H1 (cell line): Measurements from ENCODE around the gene BTBD10. TPM values are rescaled to one million over a fixed set of nuclear protein-coding genes. Genes with fewer than 3 reads are reported as not detected.

ENCODE experiments used
- CTCF ChIA-PET: fragments of 300-600 bp; sonication (Branson Sonifier 250); formaldehyde crosslinking; loops from one replicate; lab custom pipeline; 2021; ENCODE audit not compliant: partially characterized antibody; lab: Charles Lee
- POLR2A ChIA-PET: fragments of 300-600 bp; sonication (Branson Sonifier 250); formaldehyde crosslinking; loops from one replicate; lab custom pipeline; 2021; ENCODE audit warnings: inconsistent platforms; ENCODE audit not compliant: partially characterized antibody; lab: Charles Lee
- DNase-seq, 2 experiments: peaks; one replicate each; pipeline versions ENCODE4 v3.0.0 to v3.0.0-alpha.2; 2010 to 2022; ENCODE audit warnings: low spot score in 2 of 2, low read depth in 1 of 2, mixed read lengths in 1 of 2
- FAIRE-seq: peaks from 2 replicates; lab custom pipeline; 2011; peaks lifted over from hg19 to GRCh38; lab: Jason Lieb, UNC
- H2AFZ ChIP-seq: 2 replicates; pipeline ENCODE4 v1.8.1; 2012; ENCODE audit warnings: low read length, inconsistent platforms
- H2AK5ac ChIP-seq: 2 replicates; pipeline ENCODE4 v1.6.1; 2013; ENCODE audit warnings: low read depth, low read length
- H2BK120ac ChIP-seq: replicated peaks from 2 replicates; pipeline ENCODE3; 2013; ENCODE audit warnings: low read depth, low read length, inconsistent platforms
- H2BK12ac ChIP-seq: 2 replicates; pipeline ENCODE4 v1.6.1; 2013; ENCODE audit warnings: low read depth, low read length
- H2BK15ac ChIP-seq: 2 replicates; pipeline ENCODE4 v1.6.1; 2013; ENCODE audit warnings: low read length
- H2BK20ac ChIP-seq: 2 replicates; pipeline ENCODE4 v1.6.1; 2013; ENCODE audit warnings: low read length
- H2BK5ac ChIP-seq: 2 replicates; pipeline ENCODE4 v1.6.1; 2013; ENCODE audit warnings: low read depth, low read length
- H3K14ac ChIP-seq: 2 replicates; pipeline ENCODE4 v1.6.1; 2013; ENCODE audit warnings: inconsistent platforms; ENCODE audit not compliant: insufficient read length
- H3K18ac ChIP-seq: 2 replicates; pipeline ENCODE4 v1.6.1; 2013; ENCODE audit warnings: low read length; ENCODE audit errors: extremely low read depth
- H3K23ac ChIP-seq: 2 replicates; pipeline ENCODE4 v1.6.1; 2013; ENCODE audit warnings: inconsistent platforms; ENCODE audit not compliant: insufficient read length
- H3K23me2 ChIP-seq: 2 replicates; pipeline ENCODE4 v1.6.1; 2013; ENCODE audit warnings: low read depth, low read length
- H3K27ac ChIP-seq: 2 replicates; pipeline ENCODE4 v1.6.1; 2011; ENCODE audit warnings: low read depth, low read length, inconsistent platforms
- H3K27me3 ChIP-seq, 4 experiments: replicated peaks in 1 of 4; 1 replicate in 1 of 4; 2 replicates in 3 of 4; pipeline versions ENCODE4 v1.6.1 to v1.8.1; 2011 to 2013; ENCODE audit warnings: low read length in 3 of 4, mild to moderate bottlenecking in 3 of 4, inconsistent platforms in 2 of 4, mixed read lengths in 2 of 4, moderate library complexity in 1 of 4; ENCODE audit not compliant: control insufficient read depth in 3 of 4, insufficient read depth in 3 of 4; ENCODE audit errors: extremely low read depth in 1 of 4
- H3K36me3 ChIP-seq, 4 experiments: 2 replicates each; pipeline versions ENCODE4 v1.6.1 to v1.8.1; 2011 to 2013; ENCODE audit warnings: mild to moderate bottlenecking in 4 of 4, low read length in 3 of 4, moderate library complexity in 2 of 4, control low read depth in 1 of 4, inconsistent platforms in 1 of 4; ENCODE audit not compliant: insufficient read depth in 4 of 4, control insufficient read depth in 2 of 4
- H3K4ac ChIP-seq: replicated peaks from 2 replicates; pipeline ENCODE3; 2013; ENCODE audit warnings: low read length, low read depth, mixed read lengths, inconsistent platforms; ENCODE audit not compliant: insufficient read length
- H3K4me1 ChIP-seq, 4 experiments: replicated peaks in 1 of 4; 1 replicate in 1 of 4; 2 replicates in 3 of 4; pipeline versions ENCODE4 v1.6.1 to v1.8.1; 2011 to 2013; ENCODE audit warnings: low read length in 3 of 4, inconsistent platforms in 2 of 4, mixed read lengths in 1 of 4; ENCODE audit not compliant: insufficient read depth in 4 of 4, control insufficient read depth in 3 of 4
- H3K4me2 ChIP-seq, 2 experiments: 2 replicates each; pipeline versions ENCODE4 v1.6.1 to v1.8.1; 2011 to 2013; ENCODE audit warnings: low read depth in 2 of 2, low read length in 2 of 2, control low read depth in 1 of 2, inconsistent platforms in 1 of 2, mild to moderate bottlenecking in 1 of 2; ENCODE audit not compliant: insufficient read depth in 1 of 2
- H3K4me3 ChIP-seq, 4 experiments: fragments of 200-600, 300-600 bp in 1 of 4; sonication (generic), shearing (Covaris generic), sonication (Bioruptor Twin) in 1 of 4; 2 replicates each; pipeline versions ENCODE4 v1.5.1 to v1.8.1; 2011 to 2016; ENCODE audit warnings: low read length in 4 of 4, low read depth in 3 of 4, control low read depth in 2 of 4, inconsistent platforms in 2 of 4, mild to moderate bottlenecking in 2 of 4, mixed read lengths in 1 of 4, moderate library complexity in 1 of 4; ENCODE audit not compliant: insufficient read depth in 2 of 4; ENCODE audit errors: extremely low read depth in 1 of 4
- H3K56ac ChIP-seq: replicated peaks from 2 replicates; pipeline ENCODE3; 2013; ENCODE audit warnings: low read depth, mild to moderate bottlenecking, mixed read lengths, low read length, inconsistent platforms; ENCODE audit not compliant: insufficient read length
- H3K79me1 ChIP-seq: 2 replicates; pipeline ENCODE4 v1.6.1; 2013; ENCODE audit warnings: low read depth, low read length, control low read depth
- H3K79me2 ChIP-seq, 2 experiments: 2 replicates each; pipeline versions ENCODE4 v1.6.1 to v1.8.1; 2012 to 2013; ENCODE audit warnings: low read length in 2 of 2, mild to moderate bottlenecking in 2 of 2, inconsistent platforms in 1 of 2; ENCODE audit not compliant: insufficient read depth in 2 of 2, control insufficient read depth in 1 of 2
- H3K9ac ChIP-seq, 4 experiments: replicated peaks in 1 of 4; 1 replicate in 1 of 4; 2 replicates in 3 of 4; pipeline versions ENCODE4 v1.6.1 to v1.8.1; 2011 to 2013; ENCODE audit warnings: low read depth in 3 of 4, low read length in 3 of 4, control low read depth in 2 of 4, mild to moderate bottlenecking in 2 of 4, moderate library complexity in 2 of 4, inconsistent platforms in 1 of 4; ENCODE audit errors: extremely low read depth in 1 of 4
- H3K9me3 ChIP-seq, 2 experiments: 2 replicates each; pipeline versions ENCODE4 v1.6.1 to v1.8.1; 2012 to 2013; ENCODE audit warnings: mild to moderate bottlenecking in 2 of 2, moderate library complexity in 2 of 2, control low read depth in 1 of 2, inconsistent platforms in 1 of 2, low read depth in 1 of 2, low read length in 1 of 2, mixed read lengths in 1 of 2; ENCODE audit not compliant: insufficient read depth in 2 of 2
- H4K20me1 ChIP-seq, 2 experiments: replicated peaks in 1 of 2; 2 replicates each; pipeline versions ENCODE3 to v1.8.1; 2011 to 2013; ENCODE audit warnings: inconsistent platforms in 2 of 2, low read length in 2 of 2, mild to moderate bottlenecking in 1 of 2; ENCODE audit not compliant: insufficient read depth in 2 of 2, control insufficient read depth in 1 of 2
- H4K5ac ChIP-seq: 2 replicates; pipeline ENCODE4 v1.6.1; 2013; ENCODE audit warnings: low read length, low read depth, mixed read lengths, inconsistent platforms; ENCODE audit not compliant: insufficient read length
- H4K8ac ChIP-seq: 2 replicates; pipeline ENCODE4 v1.8.0; 2013; ENCODE audit warnings: mild to moderate bottlenecking, moderate library complexity, low read length, inconsistent platforms; ENCODE audit not compliant: insufficient read depth; ENCODE audit errors: extremely low read depth
- H4K91ac ChIP-seq: replicated peaks from 2 replicates; pipeline ENCODE3; 2013; ENCODE audit warnings: low read length, mixed read lengths, inconsistent platforms; ENCODE audit not compliant: insufficient read length
- ASH2L ChIP-seq: fragments of 200-600, 300-600 bp; sonication (generic); IDR thresholded peaks from one replicate; pipeline ENCODE4 v1.7.1; 2017; ENCODE audit warnings: low read length
- BCL11A ChIP-seq, 2 experiments: IDR thresholded peaks; one replicate each; pipeline ENCODE4 v1.6.1; 2011; ENCODE audit warnings: low read depth in 2 of 2, low read length in 2 of 2, mild to moderate bottlenecking in 2 of 2
- BRCA1 ChIP-seq: IDR thresholded peaks from 2 replicates; pipeline ENCODE4 v1.6.1; 2012; ENCODE audit warnings: low read depth, low read length, improper control_type of control experiment
- CEBPB ChIP-seq: IDR thresholded peaks from 2 replicates; pipeline ENCODE4 v1.6.1; 2012; ENCODE audit warnings: low read depth, low read length
- KDM4A ChIP-seq: IDR thresholded peaks from one replicate; pipeline ENCODE4 v1.7.1; 2012; ENCODE audit warnings: low read depth, mild to moderate bottlenecking, moderate library complexity, low read length, inconsistent platforms; ENCODE audit not compliant: severe bottlenecking
- NANOG ChIP-seq: IDR thresholded peaks from 2 replicates; pipeline ENCODE4 v1.6.1; 2011; ENCODE audit warnings: low read length, low read depth, mild to moderate bottlenecking, inconsistent platforms; ENCODE audit not compliant: insufficient read depth, poor library complexity, severe bottlenecking
- PHF8 ChIP-seq: fragments of 200-600 bp; sonication (generic); conservative IDR thresholded peaks from 2 replicates; pipeline ENCODE4 v1.7.1; 2012; ENCODE audit warnings: low read depth, mild to moderate bottlenecking, inconsistent platforms, low read length, moderate library complexity
- RFX5 ChIP-seq: IDR thresholded peaks from 2 replicates; pipeline ENCODE4 v1.6.1; 2011; ENCODE audit warnings: low read depth, low read length, improper control_type of control experiment, borderline replicate concordance
- SIX5 ChIP-seq: IDR thresholded peaks from 2 replicates; pipeline ENCODE4 v1.6.1; 2011; ENCODE audit warnings: mild to moderate bottlenecking, low read depth, low read length
- SP2 ChIP-seq: IDR thresholded peaks from 2 replicates; pipeline ENCODE4 v1.6.1; 2012; ENCODE audit warnings: mild to moderate bottlenecking, low read length, inconsistent platforms
- SRF ChIP-seq: IDR thresholded peaks from 2 replicates; pipeline ENCODE4 v1.6.1; 2011; ENCODE audit warnings: mild to moderate bottlenecking, low read depth, low read length, moderate library complexity
- WGBS, 2 experiments: shearing (Covaris generic) in 1 of 2; methylation state at CpG; one replicate each; pipeline versions ENCODE4 v1.1.6 to v1.1.7; 2013 to 2015; ENCODE audit warnings: low lambda C conversion rate in 2 of 2, mixed read lengths in 2 of 2, inconsistent platforms in 1 of 2, low coverage in 1 of 2, missing lambda C conversion rate in 1 of 2; ENCODE audit not compliant: insufficient replicate concordance in 2 of 2, insufficient coverage in 1 of 2, insufficient read length in 1 of 2; ENCODE audit errors: extremely low coverage in 1 of 2, missing lambda C conversion rate in 1 of 2; 5-methylcytosine and 5-hydroxymethylcytosine counted together
- polyA plus RNA-seq, 7 experiments: library from polyadenylated mRNA; depleted of rRNA in 3 of 7; stranded (reverse) in 5 of 7; unstranded in 2 of 7; fragments of >200 nt in 5 of 7; fragments of 200-250 nt in 2 of 7; gene quantifications; 1 replicate in 5 of 7; 2 replicates in 1 of 7; 4 replicates in 1 of 7; pipeline versions ENCODE4 v1.2.1 to v1.2.3, GENCODE V29; 2011 to 2013; ENCODE audit warnings: missing spikeins in 2 of 7, mixed read lengths in 2 of 7
- total RNA-seq: library from RNA; stranded (reverse); fragmentation: NEBNext Ultra II Directional; extraction: Animal tissue kit (Norgen Biotek cat#: 25700); gene quantifications from 2 replicates; pipeline ENCODE4 v1.2.1, GENCODE V29; 2021

The BTBD10 gene
- total and polyA plus RNA-seq, 2 of the 8 experiments (the other 6 are each of a cell fraction or from before 2014, with no cell fraction given) = 13.8 to 22.2 TPM

GRCh38 chr11:13438291-13438690, 24.7 kb downstream of the BTBD10 start:
- no peak overlapping the region for H2AFZ ChIP-seq
- H3K27me3 ChIP-seq = no peaks in the 10 kb centered on the region
- no peaks in the 10 kb centered on the region for H3K79me1 ChIP-seq
- H4K91ac ChIP-seq = no peak overlapping the region
- peaks cover 0 to 10% (median 2%) of the 10 kb centered on the region in 4 experiments; a peak in 3 of 7 replicates for H3K4me1 ChIP-seq
- H3K4me2 ChIP-seq = no peak overlapping the region
- no peak overlapping the region for H3K14ac ChIP-seq
- H2BK15ac ChIP-seq = no peak overlapping the region
- no peak overlapping the region for H2BK5ac ChIP-seq
- no peak overlapping the region for H3K23ac ChIP-seq
- H3K18ac ChIP-seq = no peak overlapping the region
- H2BK120ac ChIP-seq = no peak overlapping the region
- H2AK5ac ChIP-seq = no peak overlapping the region
- CTCF ChIA-PET = interaction anchor here (0.7 to 1.4 kb wide), 3 partner anchors 11 to 28 kb away, joined by 3 read pairs; no protein-coding TSS in a partner anchor
- no peak overlapping the region for H3K4me3 ChIP-seq
- H3K23me2 ChIP-seq = no peaks in the 10 kb centered on the region
- 0 out of 4 replicates have a peak, but pooled peaks cover 0 to 5% of the 10 kb centered on the region in 2 experiments for H3K79me2 ChIP-seq
- FAIRE-seq (no peak), DNase-seq (no peak)
- H3K36me3 ChIP-seq = no peaks in the 10 kb centered on the region
- 96% methylated on average over 1 of the region's 1 CpG; no CpG with 5 or more reads in 1 of the 2 experiments for WGBS, 2 experiments
- POLR2A ChIA-PET = no interaction called here
- TF ChIP-seq BRCA1 (no peak), KDM4A (no peak), SIX5 (no peak), NANOG (no peak), BCL11A (IDR thresholded peaks at IDR 0.05; ENCODE audit: low read depth in 2 of 2, low read length in 2 of 2) (no peak), SP2 (no peak), CEBPB (no peak), PHF8 (no peak), ASH2L (no peak), RFX5 (no peak), SRF (no peak)
- no peaks in the 10 kb centered on the region for H4K20me1 ChIP-seq
- H3K9ac ChIP-seq = no peak overlapping the region
- no peak overlapping the region for H2BK20ac ChIP-seq
- no peak overlapping the region for H4K5ac ChIP-seq
- no peak overlapping the region for H3K27ac ChIP-seq
- no peak overlapping the region for H3K56ac ChIP-seq
- H4K8ac ChIP-seq = no peak overlapping the region
- H2BK12ac ChIP-seq = no peak overlapping the region
- no peaks in the 10 kb centered on the region for H3K9me3 ChIP-seq
- no peak overlapping the region for H3K4ac ChIP-seq
